CD4-positive, alpha-beta T cell (primary cell): ENCODE data around the gene LETM1. TPM values are rescaled to one million over a fixed set of nuclear protein-coding genes. Genes with fewer than 3 reads are reported as not detected.

ENCODE experiments used
- ATAC-seq: fragments of 200-7000 bp; cut with Tn5 transposase; one replicate; pipeline ENCODE4 v1.10.0; 2022; ENCODE audit warnings: mild to moderate bottlenecking; ENCODE audit not compliant: poor library complexity
- CTCF ChIA-PET: fragments of 350-600 bp; sonication (Branson Sonifier 250); formaldehyde crosslinking; loops from one replicate; lab custom pipeline; 2021; ENCODE audit warnings: antibody characterized with exemption, inconsistent platforms; lab: Charles Lee
- POLR2A ChIA-PET: fragments of 350-600 bp; sonication (Branson Sonifier 250); formaldehyde crosslinking; loops from one replicate; lab custom pipeline; 2021; ENCODE audit warnings: antibody characterized with exemption, inconsistent platforms; lab: Charles Lee
- DNase-seq, 14 experiments: peaks; one replicate each; pipeline ENCODE4 v3.0.0-alpha.2; 2013 to 2020; ENCODE audit warnings: mixed read lengths in 2 of 14
- H3K27ac ChIP-seq, 2 donors: one replicate each; pipeline versions ENCODE4 v1.5.1 to v1.7.0; 2013; ENCODE audit warnings: low read length in 2 of 2, low read depth in 1 of 2, mild to moderate bottlenecking in 1 of 2
- H3K27me3 ChIP-seq, 2 experiments: 1 replicate in 1 of 2; 2 replicates in 1 of 2; pipeline versions ENCODE4 v1.6.1 to v1.7.0; 2013; ENCODE audit warnings: low read length in 2 of 2, control low read depth in 1 of 2, mild to moderate bottlenecking in 1 of 2, moderate library complexity in 1 of 2; ENCODE audit not compliant: insufficient read depth in 2 of 2, control insufficient read depth in 1 of 2
- H3K36me3 ChIP-seq: one replicate; pipeline ENCODE4 v1.6.1; 2013; ENCODE audit warnings: low read length, control low read depth; ENCODE audit not compliant: insufficient read depth
- H3K4me1 ChIP-seq: one replicate; pipeline ENCODE4 v1.6.1; 2013; ENCODE audit warnings: low read length, control low read depth; ENCODE audit not compliant: insufficient read depth
- H3K4me3 ChIP-seq: one replicate; pipeline ENCODE4 v1.5.1; 2013; ENCODE audit warnings: mild to moderate bottlenecking, low read length, moderate library complexity
- H3K9me3 ChIP-seq, 2 experiments: 1 replicate in 1 of 2; 2 replicates in 1 of 2; pipeline versions ENCODE4 v1.6.1 to v1.7.0; 2013; ENCODE audit warnings: low read length in 2 of 2, mild to moderate bottlenecking in 2 of 2, control low read depth in 1 of 2, moderate library complexity in 1 of 2; ENCODE audit not compliant: control insufficient read depth in 1 of 2, insufficient read depth in 1 of 2
- H3K27ac Mint-ChIP-seq: one replicate; pipeline ENCODE4 v1.8.0; 2020; ENCODE audit warnings: mixed read lengths
- H3K27me3 Mint-ChIP-seq: one replicate; pipeline ENCODE4 v1.8.0; 2021; ENCODE audit warnings: mixed read lengths
- H3K36me3 Mint-ChIP-seq: one replicate; pipeline ENCODE4 v1.8.0; 2021; ENCODE audit warnings: low read depth, mixed read lengths
- H3K4me1 Mint-ChIP-seq: one replicate; pipeline ENCODE4 v1.8.0; 2021; ENCODE audit warnings: low read depth, mixed read lengths
- H3K4me3 Mint-ChIP-seq: one replicate; pipeline ENCODE4 v1.8.0; 2020; ENCODE audit warnings: mild to moderate bottlenecking, mixed read lengths
- H3K9me3 Mint-ChIP-seq: one replicate; pipeline ENCODE4 v1.8.0; 2020; ENCODE audit warnings: mixed read lengths
- intact Hi-C, 2 experiments: fragments of 100-400 bp; cut with DNase I in 1 of 2; cut with micrococcal nuclease in 1 of 2; formaldehyde crosslinking; loops; one replicate each; pipeline versions ENCODE4 v1.15.1 to v1.9.0; 2023 to 2025; cut with DNase I, micrococcal nuclease
- total RNA-seq, 174 experiments: library from RNA in 2 of 174; stranded (reverse) in 2 of 174; gene quantifications; one replicate each; pipeline ENCODE4 v1.2.3 and lab custom pipeline; 2021 to 2026
- TF ChIP-seq, protein P1 (sequence below): fragments of 200-600 bp; IDR thresholded peaks from one replicate; pipeline ENCODE4 v1.8.0; 2022; ENCODE audit warnings: antibody characterized with exemption, mild to moderate bottlenecking

Gene LETM1
- total RNA-seq, 2 experiments from 2014 or later, result 21.2 to 25.2 TPM

DNA sequence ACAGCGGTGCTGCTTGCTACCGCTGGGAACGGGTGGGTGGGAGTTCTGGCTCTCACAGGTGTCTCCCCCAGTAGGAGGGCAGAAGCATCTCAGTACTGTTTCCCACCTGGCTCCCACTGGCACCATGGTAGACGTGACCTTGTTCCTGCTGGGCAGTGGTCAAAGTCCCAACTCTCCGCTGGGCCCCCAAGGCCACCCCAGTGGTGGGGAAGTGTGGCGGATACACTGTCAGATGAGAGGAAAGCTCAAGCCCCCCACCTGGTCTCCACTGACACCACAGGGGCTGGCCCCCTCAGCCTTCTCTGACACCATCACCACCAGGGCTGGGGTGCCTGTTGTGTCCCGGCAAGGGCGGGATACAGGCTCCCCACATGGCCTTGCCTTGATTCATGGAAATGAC lies 24.6 kb downstream of the LETM1 start:
- Histone ChIP-seq H3K27me3 (no peaks in the 10 kb centered on the region), H3K4me1 (no peaks in the 10 kb centered on the region), H3K27ac (no peak overlapping the region), H3K36me3 (peaks cover 65% of the 10 kb centered on the region), H3K9me3 (no peaks in the 10 kb centered on the region), H3K4me3 (no peak overlapping the region)
- no peaks in the 10 kb centered on the region for H3K27me3 Mint-ChIP-seq
- H3K9me3 Mint-ChIP-seq, result no peaks in the 10 kb centered on the region
- no peak overlapping the region for H3K27ac Mint-ChIP-seq
- H3K4me3 Mint-ChIP-seq, result no peak overlapping the region
- POLR2A ChIA-PET, result no interaction called here
- H3K4me1 Mint-ChIP-seq, result no peaks in the 10 kb centered on the region
- intact Hi-C loops, result no loop called here
- peaks cover 63% of the 10 kb centered on the region for H3K36me3 Mint-ChIP-seq
- CTCF ChIA-PET, result no interaction called here
- TF ChIP-seq, protein P1, sequence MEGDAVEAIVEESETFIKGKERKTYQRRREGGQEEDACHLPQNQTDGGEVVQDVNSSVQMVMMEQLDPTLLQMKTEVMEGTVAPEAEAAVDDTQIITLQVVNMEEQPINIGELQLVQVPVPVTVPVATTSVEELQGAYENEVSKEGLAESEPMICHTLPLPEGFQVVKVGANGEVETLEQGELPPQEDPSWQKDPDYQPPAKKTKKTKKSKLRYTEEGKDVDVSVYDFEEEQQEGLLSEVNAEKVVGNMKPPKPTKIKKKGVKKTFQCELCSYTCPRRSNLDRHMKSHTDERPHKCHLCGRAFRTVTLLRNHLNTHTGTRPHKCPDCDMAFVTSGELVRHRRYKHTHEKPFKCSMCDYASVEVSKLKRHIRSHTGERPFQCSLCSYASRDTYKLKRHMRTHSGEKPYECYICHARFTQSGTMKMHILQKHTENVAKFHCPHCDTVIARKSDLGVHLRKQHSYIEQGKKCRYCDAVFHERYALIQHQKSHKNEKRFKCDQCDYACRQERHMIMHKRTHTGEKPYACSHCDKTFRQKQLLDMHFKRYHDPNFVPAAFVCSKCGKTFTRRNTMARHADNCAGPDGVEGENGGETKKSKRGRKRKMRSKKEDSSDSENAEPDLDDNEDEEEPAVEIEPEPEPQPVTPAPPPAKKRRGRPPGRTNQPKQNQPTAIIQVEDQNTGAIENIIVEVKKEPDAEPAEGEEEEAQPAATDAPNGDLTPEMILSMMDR, result no peak
- DNase-seq, result no peak
- no peak for ATAC-seq

DNA sequence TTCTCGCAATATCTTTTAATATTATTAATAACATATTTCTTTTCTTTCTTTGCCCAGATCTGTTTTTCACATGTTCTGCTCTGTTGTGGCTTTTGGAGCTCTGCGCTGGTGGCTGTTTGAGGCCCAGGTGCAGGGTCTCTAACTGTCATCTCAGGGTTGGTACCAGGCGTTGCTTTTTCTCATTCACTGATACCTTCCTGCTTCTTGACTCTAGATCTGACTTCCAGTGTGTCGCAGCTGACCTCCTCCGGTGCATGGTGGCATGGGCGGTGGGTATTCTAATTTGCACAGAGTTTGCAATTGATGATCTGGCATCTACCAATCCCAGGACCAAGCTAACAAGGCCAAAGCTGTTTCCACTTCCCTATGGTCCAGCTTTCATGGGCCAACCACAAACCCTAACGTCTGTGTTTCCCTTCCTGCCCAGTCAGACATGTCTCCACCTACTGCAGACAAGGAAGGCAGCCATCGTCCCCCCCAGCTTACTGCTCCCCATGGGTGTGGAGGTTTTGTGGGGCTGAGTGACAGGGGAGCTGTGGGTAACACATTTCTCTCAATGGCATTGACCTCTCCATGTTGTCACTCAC lies 25.2 kb downstream of the LETM1 start:
- TF ChIP-seq, protein P1, result no peak
- no peak for DNase-seq
- no peaks in the 10 kb centered on the region for H3K4me1 Mint-ChIP-seq
- intact Hi-C loops, result no loop called here
- H3K9me3 ChIP-seq, result no peaks in the 10 kb centered on the region
- ChIA-PET CTCF (no interaction called here), POLR2A (no interaction called here)
- no peaks in the 10 kb centered on the region for H3K27me3 Mint-ChIP-seq
- H3K36me3 Mint-ChIP-seq, result peaks cover 66% of the 10 kb centered on the region
- no peak overlapping the region for H3K27ac Mint-ChIP-seq
- no peak overlapping the region for H3K4me3 Mint-ChIP-seq
- no peaks in the 10 kb centered on the region for H3K9me3 Mint-ChIP-seq
- no peak overlapping the region for H3K4me3 ChIP-seq
- H3K27ac ChIP-seq, result no peak overlapping the region
- H3K4me1 ChIP-seq, result no peaks in the 10 kb centered on the region
- ATAC-seq, result no peak
- no peaks in the 10 kb centered on the region for H3K27me3 ChIP-seq
- peaks cover 65% of the 10 kb centered on the region for H3K36me3 ChIP-seq

DNA sequence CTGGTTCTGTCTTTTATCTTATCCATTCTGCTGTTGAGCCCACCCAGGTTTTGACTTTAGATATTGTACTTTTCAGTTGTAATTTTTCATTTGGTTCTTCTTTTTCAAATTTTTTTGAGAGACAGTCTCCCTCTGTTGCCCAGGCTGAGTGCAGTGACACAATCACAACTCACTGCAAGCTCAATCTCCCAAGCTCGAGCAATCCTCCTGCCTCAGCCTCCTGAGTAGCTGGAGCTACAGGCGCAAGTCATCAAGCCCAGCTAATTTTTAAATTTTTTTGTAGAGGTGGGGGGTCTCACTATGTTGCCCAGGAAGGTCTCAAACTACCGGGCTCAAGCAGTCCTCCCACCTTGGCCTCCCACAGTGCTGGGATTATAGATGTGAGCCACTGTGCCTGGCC lies 25.7 kb downstream of the LETM1 start:
- Mint-ChIP-seq H3K9me3 (no peaks in the 10 kb centered on the region), H3K27ac (no peak overlapping the region), H3K4me1 (no peaks in the 10 kb centered on the region), H3K4me3 (no peak overlapping the region), H3K27me3 (no peaks in the 10 kb centered on the region), H3K36me3 (peaks cover 65% of the 10 kb centered on the region)
- Histone ChIP-seq H3K4me1 (no peaks in the 10 kb centered on the region), H3K4me3 (no peak overlapping the region), H3K36me3 (peaks cover 66% of the 10 kb centered on the region), H3K9me3 (no peaks in the 10 kb centered on the region), H3K27me3 (no peaks in the 10 kb centered on the region), H3K27ac (no peak overlapping the region)
- DNase-seq (no peak), ATAC-seq (no peak)
- TF ChIP-seq, protein P1, result no peak
- CTCF ChIA-PET, result no interaction called here
- POLR2A ChIA-PET, result no interaction called here
- intact Hi-C loops, result no loop called here
